Measurements from ENCODE around the gene DLK2. TPM values are rescaled to one million over a fixed set of nuclear protein-coding genes. Genes with fewer than 3 reads are reported as not detected.

The DLK2 gene
- total and polyA plus RNA-seq, 2 of the 13 experiments (the other 11 are each of a cell fraction or from before 2014, with no cell fraction given): 1.2 to 3.8 TPM

GRCh38 chr6:43444036-43444435, 11.3 kb downstream of the DLK2 start:
- peaks cover 24 to 48% of the 10 kb centered on the region in 2 experiments for H3K36me3 ChIP-seq (replicated peaks in 1 of 2; ENCODE audit: control insufficient read depth in 1 of 2, insufficient read depth in 2 of 2, low read length in 2 of 2)
- H3K27me3 ChIP-seq (ENCODE audit: control insufficient read depth in 1 of 2, insufficient read depth in 2 of 2, low read length in 2 of 2): no peaks in the 10 kb centered on the region
- no peak overlapping the region for H3K4me2 ChIP-seq (ENCODE audit: low read depth, low read length)
- no peak for DNase-seq (ENCODE audit: low spot score)
- no TSS peak for BruUV-seq (replicated peaks)
- intact Hi-C loops (cut with micrococcal nuclease; ENCODE audit: unreplicated experiment) (no loop called here), in situ Hi-C loops (cut with HindIII; ENCODE audit: extremely low pct_ligation_motif_present, low pct_unique_long_range_greater_than_20kb) (no loop called here)
- ChIA-PET POLR2A (interaction anchor here (1.0 to 2.0 kb wide), 3 partner anchors 17 to 46 kb away, joined by 3 to 5 read pairs (median 3); partner anchors contain the start of gene ABCC10), CTCF (ENCODE audit: low intra/inter-chr PET ratio, low total read pairs) (no interaction called here)
- H3K27ac ChIP-seq (ENCODE audit: extremely low read length, insufficient read depth, low read length): no peak overlapping the region
- no peaks in the 10 kb centered on the region for H4K20me1 ChIP-seq (ENCODE audit: insufficient read depth, low read length)
- H3K4me3 ChIP-seq (replicated peaks in 1 of 3; ENCODE audit: insufficient read depth in 1 of 3, low read depth in 2 of 3, low read length in 3 of 3): no peak overlapping the region
- H3K4me1 ChIP-seq (ENCODE audit: insufficient read depth, low read length): no peaks in the 10 kb centered on the region
- no peak overlapping the region for H3K9ac ChIP-seq (ENCODE audit: insufficient read depth, low read depth, low read length)
- no peak for FAIRE-seq
- H3K79me2 ChIP-seq (ENCODE audit: insufficient read depth, low read length): no peaks in the 10 kb centered on the region
- WGBS (ENCODE audit: low lambda C conversion rate): 99% methylated on average over 10 of the region's 10 CpGs
- ATAC-seq: no peak
- no peaks in the 10 kb centered on the region for H3K9me3 ChIP-seq (ENCODE audit: low read length)
- H2AFZ ChIP-seq (ENCODE audit: low read length): no peak overlapping the region
- no peak for TF ChIP-seq BORCS8-MEF2B (CRISPR knock-in tag; IDR thresholded peaks at IDR 0.05)
- no peak for TF ChIP-seq ONECUT2 (CRISPR knock-in tag; IDR thresholded peaks at IDR 0.05)
- TF ChIP-seq RBAK (CRISPR knock-in tag; IDR thresholded peaks at IDR 0.05): no peak
- TF ChIP-seq E2F5 (CRISPR knock-in tag; conservative IDR thresholded peaks at IDR 0.05): no peak
- no peak for TF ChIP-seq KMT2B (CRISPR knock-in tag; IDR thresholded peaks at IDR 0.05)
- no peak for TF ChIP-seq ZNF710 (CRISPR knock-in tag; IDR thresholded peaks at IDR 0.05; ENCODE audit: borderline replicate concordance)
- no peak for TF ChIP-seq GATAD2A (CRISPR knock-in tag; IDR thresholded peaks at IDR 0.05)
- TF ChIP-seq ZNF276 (CRISPR knock-in tag; IDR thresholded peaks at IDR 0.05; ENCODE audit: low read depth): no peak
- no peak for TF ChIP-seq ZFP36 (IDR thresholded peaks at IDR 0.05; ENCODE audit: borderline replicate concordance, low read depth, low read length, partially characterized antibody)
- TF ChIP-seq EP300 (IDR thresholded peaks at IDR 0.05; ENCODE audit: low read depth in 2 of 2, low read length in 2 of 2): no peak
- no peak for TF ChIP-seq EP300 (CRISPR knock-in tag; IDR thresholded peaks at IDR 0.05; ENCODE audit: borderline replicate concordance)
- TF ChIP-seq SPEN (CRISPR knock-in tag; IDR thresholded peaks at IDR 0.05; ENCODE audit: low read depth): no peak
- TF ChIP-seq ZNF558 (CRISPR knock-in tag; IDR thresholded peaks at IDR 0.05; ENCODE audit: borderline replicate concordance): no peak
- TF ChIP-seq SMARCE1 (IDR thresholded peaks at IDR 0.05; ENCODE audit: borderline replicate concordance): no peak
- TF ChIP-seq ZNF382 (CRISPR knock-in tag; IDR thresholded peaks at IDR 0.05; ENCODE audit: borderline replicate concordance): no peak
- TF ChIP-seq ZFP90 (CRISPR knock-in tag; IDR thresholded peaks at IDR 0.05; ENCODE audit: borderline replicate concordance): no peak
- no peak for TF ChIP-seq HNF4G (IDR thresholded peaks at IDR 0.05; ENCODE audit: borderline replicate concordance, low read depth, low read length)
- TF ChIP-seq HNF4G (CRISPR knock-in tag; IDR thresholded peaks at IDR 0.05; ENCODE audit: borderline replicate concordance, low read depth): no peak
- no peak for TF ChIP-seq ATF2 (CRISPR knock-in tag; IDR thresholded peaks at IDR 0.05)
